T47D (cell line): Measurements from ENCODE around the gene HSPBP1.

ENCODE experiments used
- DNase-seq, 2 experiments: peaks; one replicate each; pipeline versions ENCODE4 v3.0.0 to v3.0.0-alpha.2; 2011 to 2012; ENCODE audit warnings: low read depth in 1 of 2, low spot score in 1 of 2
- JUND ChIP-seq: IDR thresholded peaks from 2 replicates; pipeline ENCODE4 v1.6.1; 2012; ENCODE audit warnings: low read depth
- in situ Hi-C: cut with HindIII; loops from 2 replicates; pipeline ENCODE4 v1.10.0; 2016; ENCODE audit warnings: low sequenced_read_pairs, low pct_unique_long_range_greater_than_20kb

The HSPBP1 gene

GRCh38 chr19:55252760-55253663 is 26.9 kb downstream of the HSPBP1 start:
- no peak for DNase-seq
- no peak for TF ChIP-seq JUND
- in situ Hi-C loops: no loop called here

- in situ Hi-C loops: no loop called here
- DNase-seq: no peak
- no peak for TF ChIP-seq JUND
Measured at GRCh38 chr19:55251341-55252081, 28.4 kb downstream of the HSPBP1 start.

DNA sequence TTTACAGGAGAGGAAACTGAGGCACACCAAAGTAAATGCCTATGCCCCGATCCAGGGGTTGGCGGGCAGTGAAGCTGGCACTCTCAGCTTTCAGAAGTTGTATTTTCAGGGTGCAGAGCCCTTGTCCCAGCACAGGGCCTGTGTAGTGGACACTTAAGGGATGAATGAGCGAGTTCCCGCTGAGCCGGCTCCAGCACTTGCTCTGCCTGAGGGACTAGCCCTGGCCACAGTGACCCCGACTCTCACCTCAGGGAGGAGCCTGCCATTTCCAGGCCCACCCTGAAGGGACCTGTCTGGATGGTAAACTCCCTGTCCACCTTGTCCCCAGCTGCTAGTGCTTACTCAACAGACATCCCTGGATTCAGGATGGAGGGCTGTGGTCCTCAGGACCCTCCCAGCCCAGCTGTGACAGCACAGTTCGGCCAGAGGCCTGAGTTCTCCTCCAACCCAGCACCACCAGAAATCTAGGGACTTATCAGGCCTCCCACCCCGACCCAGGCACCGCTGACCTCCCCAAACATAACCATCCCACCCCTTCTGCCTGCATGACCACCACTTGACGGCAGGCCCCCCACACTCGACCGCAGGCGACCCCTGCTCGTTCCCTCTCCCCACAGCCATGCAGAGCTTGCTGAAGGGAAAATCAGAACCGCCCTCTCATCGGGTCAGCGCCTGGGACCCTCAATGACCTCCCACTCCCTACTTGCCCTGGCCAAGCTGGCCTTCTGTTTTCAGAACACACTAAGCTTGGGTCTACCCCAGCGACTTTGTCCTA is 29.5 kb downstream of the HSPBP1 start:
- DNase-seq: peak in 1 of 2 experiments; percentile 30
- in situ Hi-C loops: no loop called here
- no peak for TF ChIP-seq JUND

GRCh38 chr19:55249841-55250240 is 30.1 kb downstream of the HSPBP1 start:
- no peak for TF ChIP-seq JUND
- no peak for DNase-seq
- in situ Hi-C loops: no loop called here

DNA sequence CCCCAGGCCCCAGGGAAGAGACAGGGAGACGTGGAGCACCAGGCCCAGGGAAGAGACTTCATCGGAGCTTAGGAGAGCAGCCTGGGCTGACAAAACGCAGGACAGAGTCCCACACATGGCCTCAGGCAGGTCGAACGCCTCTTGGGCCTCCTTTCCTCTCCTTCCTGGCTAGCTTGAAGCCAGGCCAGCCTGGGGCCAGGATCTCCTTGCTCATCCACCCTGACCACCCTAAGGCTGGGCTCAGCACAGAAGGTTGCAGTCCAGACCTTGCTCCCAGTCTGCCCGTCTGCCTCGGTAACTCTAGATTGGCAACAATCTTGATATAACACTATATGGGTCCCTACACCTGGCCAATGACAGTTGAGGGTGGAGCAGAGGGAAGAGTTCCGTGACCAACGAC is 31.2 kb downstream of the HSPBP1 start:
- in situ Hi-C loops: no loop called here
- no peak for TF ChIP-seq JUND
- no peak for DNase-seq

GRCh38 chr19:55248166-55248675 is 31.7 kb downstream of the HSPBP1 start:
- in situ Hi-C loops: no loop called here
- no peak for TF ChIP-seq JUND
- no peak for DNase-seq

DNA sequence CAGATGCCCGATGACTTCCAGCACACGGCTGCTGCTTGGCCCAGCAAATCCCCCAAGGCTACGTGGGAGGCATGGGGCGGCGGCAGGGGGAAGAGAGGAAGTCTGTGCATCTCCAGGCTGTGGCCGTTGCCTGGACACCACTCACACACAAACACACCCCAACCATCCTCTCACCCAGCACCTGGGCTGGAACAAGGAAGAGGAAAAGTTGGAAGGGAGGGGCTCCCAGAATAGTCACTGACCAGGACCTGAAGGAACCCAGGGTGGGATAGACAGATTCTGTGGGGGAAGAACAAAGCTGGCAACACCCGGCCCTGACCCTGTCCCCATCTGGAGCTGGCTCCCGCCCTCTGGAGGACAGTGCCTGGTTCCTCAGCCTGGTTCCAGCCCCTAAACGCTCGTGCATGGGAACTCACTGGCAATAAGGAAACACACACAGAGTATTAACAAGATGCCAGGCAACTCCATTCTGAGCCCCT is 32.2 kb downstream of the HSPBP1 start:
- DNase-seq: peak in 1 of 2 experiments; percentile 39
- in situ Hi-C loops: no loop called here
- no peak for TF ChIP-seq JUND

DNA sequence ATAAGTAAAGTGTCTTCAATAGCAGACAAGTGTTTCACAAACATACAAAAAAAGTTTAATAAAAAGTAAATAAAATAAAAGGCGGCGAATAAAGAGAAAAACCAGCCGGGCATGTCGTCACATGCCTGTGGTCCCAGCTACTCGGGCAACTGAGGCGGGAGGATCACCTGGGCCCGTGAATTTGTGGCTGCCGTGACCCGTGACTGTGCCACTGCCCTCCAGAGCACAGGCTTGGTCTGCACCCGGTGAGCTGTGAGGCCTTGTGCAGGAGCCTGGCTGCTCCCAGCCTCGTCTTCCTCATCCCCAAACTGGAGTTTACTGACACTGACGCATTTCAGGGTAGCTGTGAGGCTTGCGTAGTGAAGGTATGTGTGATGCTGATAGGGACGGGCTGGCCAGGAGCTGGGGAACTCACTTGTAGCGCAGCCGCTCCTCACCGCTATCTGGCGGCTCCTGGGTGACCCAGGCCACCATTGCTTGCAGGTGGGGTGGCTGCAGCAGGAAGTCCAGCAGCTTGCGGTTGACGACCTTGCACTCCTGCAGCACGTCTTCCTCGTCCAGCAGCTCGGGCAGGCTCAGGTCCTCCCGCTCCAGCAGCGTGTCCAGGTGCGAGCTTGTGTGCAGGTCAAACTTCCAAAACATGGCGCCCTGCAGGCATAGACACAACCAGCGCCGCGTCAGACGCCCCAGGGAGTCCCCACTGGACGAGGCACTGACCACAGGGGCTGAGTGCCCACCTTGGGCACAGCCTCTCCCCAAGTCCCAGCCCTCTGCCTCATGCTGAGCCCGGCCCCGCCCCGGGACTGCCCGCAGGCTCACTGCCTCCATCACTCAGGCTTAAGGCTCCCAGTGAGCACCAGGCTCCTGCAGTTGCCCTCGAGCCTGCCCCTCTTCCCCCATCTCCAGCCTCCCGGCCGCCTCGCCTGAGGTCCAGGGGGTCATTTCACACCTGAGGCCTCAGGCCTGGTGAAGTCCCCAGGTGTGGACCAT is 33.2 kb downstream of the HSPBP1 start:
- TF ChIP-seq JUND: no peak
- in situ Hi-C loops: no loop called here
- no peak for DNase-seq

- TF ChIP-seq JUND: no peak
- DNase-seq: no peak
- in situ Hi-C loops: no loop called here
Measured at GRCh38 chr19:55245236-55245904, 34.5 kb downstream of the HSPBP1 start.

DNA sequence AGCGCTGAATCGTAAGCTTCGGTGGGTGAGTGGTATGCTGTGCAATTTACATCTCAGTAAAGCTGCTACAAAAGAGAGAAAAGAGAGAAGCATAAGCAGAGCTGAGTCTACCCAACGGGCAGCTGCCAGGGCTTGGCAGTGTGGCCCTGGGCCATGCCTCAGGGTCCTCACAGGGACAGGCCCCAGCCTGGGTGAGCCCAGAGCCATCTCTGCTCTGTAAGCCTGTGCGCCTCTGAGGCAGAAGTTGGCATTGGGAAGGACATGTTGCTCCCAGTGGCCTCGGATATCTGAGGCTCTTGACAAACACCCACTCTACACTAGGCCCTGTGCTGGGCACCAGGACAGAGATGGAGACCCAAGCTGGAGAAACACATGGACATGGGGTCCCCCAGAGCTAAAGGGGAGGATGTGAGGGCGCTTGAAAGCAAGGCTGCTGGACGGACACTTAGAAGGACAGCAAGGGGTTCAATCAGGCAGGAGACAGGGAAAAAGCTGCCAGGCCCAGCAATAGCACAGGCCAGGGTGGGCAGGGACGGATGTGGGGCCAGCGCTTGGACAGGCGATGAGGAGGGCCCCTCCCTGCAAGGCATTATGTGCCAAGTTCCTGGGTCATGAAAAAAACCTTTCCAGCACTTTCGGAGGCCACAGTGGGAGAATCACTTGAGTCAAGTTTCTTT is 35.8 kb downstream of the HSPBP1 start:
- no peak for DNase-seq
- TF ChIP-seq JUND: no peak
- in situ Hi-C loops: no loop called here
